K562 (cell line): ENCODE data around the gene SLC26A1. TPM values are rescaled to one million over a fixed set of nuclear protein-coding genes. Genes with fewer than 3 reads are reported as not detected.

Experiments
- ARID1B ChIP-seq: fragments of 450-650 bp; IDR thresholded peaks from 2 replicates; pipeline ENCODE4 v1.6.1; 2016; ENCODE audit warnings: antibody characterized with exemption, mild to moderate bottlenecking, inconsistent platforms
- CHCHD3 ChIP-seq: fragments of 250-450 bp; sonication (Bioruptor Pico); IDR thresholded peaks from 2 replicates; pipeline ENCODE4 v2.1.2; 2022; ENCODE audit warnings: mild to moderate bottlenecking
- FOSL1 ChIP-seq: fragments of 200-800 bp; sonication (Bioruptor generic); conservative IDR thresholded peaks from 2 replicates; pipeline ENCODE4 v1.6.1; 2016; ENCODE audit warnings: missing genetic modification characterization, missing compliant biosample characterization
- FOXM1 ChIP-seq, 2 experiments: fragments of 450-650 bp in 1 of 2; sonication (generic) in 1 of 2; formaldehyde crosslinking in 1 of 2; IDR thresholded peaks; 2 replicates each; pipeline versions ENCODE4 v1.6.1 to v1.9.0; 2017 to 2022; ENCODE audit warnings: low read depth in 2 of 2, mild to moderate bottlenecking in 2 of 2, missing genetic modification reagents in 1 of 2, moderate library complexity in 1 of 2
- GABPB1 ChIP-seq: sonication (generic); formaldehyde crosslinking; IDR thresholded peaks from 2 replicates; pipeline ENCODE4 v1.8.0; 2022; ENCODE audit warnings: mild to moderate bottlenecking, missing genetic modification reagents
- HDAC1 ChIP-seq, 2 experiments: fragments of 450-650 bp; IDR thresholded peaks; 2 replicates each; pipeline ENCODE4 v1.6.1; 2016 to 2017; ENCODE audit warnings: inconsistent platforms in 1 of 2, mild to moderate bottlenecking in 1 of 2, moderate library complexity in 1 of 2
- HMG20A ChIP-seq: fragments of 450-650 bp; formaldehyde crosslinking; conservative IDR thresholded peaks from 2 replicates; pipeline ENCODE4 v1.4.0; 2020; ENCODE audit warnings: mild to moderate bottlenecking, mixed read lengths
- KDM5B ChIP-seq: fragments of 200-600 bp; sonication (generic); IDR thresholded peaks from 2 replicates; pipeline ENCODE4 v1.6.1; 2012; ENCODE audit warnings: low read depth, mild to moderate bottlenecking, moderate library complexity, low read length, control low read depth, inconsistent platforms; ENCODE audit not compliant: insufficient replicate concordance
- MIER1 ChIP-seq: fragments of 450-650 bp; IDR thresholded peaks from 2 replicates; pipeline ENCODE4 v1.6.1; 2016; ENCODE audit warnings: antibody characterized with exemption, mild to moderate bottlenecking, low read depth
- MTA2 ChIP-seq: fragments of 450-650 bp; IDR thresholded peaks from 2 replicates; pipeline ENCODE4 v1.6.1; 2016; ENCODE audit warnings: low read depth
- NR2C1 ChIP-seq, 2 experiments: fragments of 450-650 bp; IDR thresholded peaks; 2 replicates each; pipeline ENCODE4 v1.6.1; 2017; ENCODE audit warnings: mild to moderate bottlenecking in 2 of 2, antibody characterized with exemption in 1 of 2, inconsistent platforms in 1 of 2, missing compliant biosample characterization in 1 of 2, missing genetic modification characterization in 1 of 2
- OTX1 ChIP-seq: fragments of 450-650 bp; formaldehyde crosslinking; IDR thresholded peaks from 2 replicates; pipeline ENCODE4 v1.4.0; 2022; ENCODE audit warnings: mild to moderate bottlenecking
- PHF8 ChIP-seq: fragments of 200-600 bp; sonication (generic); IDR thresholded peaks from 2 replicates; pipeline ENCODE4 v1.6.1; 2012; ENCODE audit warnings: mixed run types, mild to moderate bottlenecking, inconsistent platforms, low read length, moderate library complexity, borderline replicate concordance
- POLR2A ChIP-seq: fragments of 450-650 bp; conservative IDR thresholded peaks from 2 replicates; pipeline ENCODE4 v1.6.1; 2016
- POLR2B ChIP-seq: fragments of 450-650 bp; IDR thresholded peaks from 2 replicates; pipeline ENCODE4 v1.6.1; 2018; ENCODE audit warnings: low read depth; ENCODE audit not compliant: partially characterized antibody
- RHOXF2B ChIP-seq: fragments of 250-450 bp; sonication (Bioruptor Pico); conservative IDR thresholded peaks from 2 replicates; pipeline ENCODE4 v1.5.1; 2021
- SNIP1 ChIP-seq: fragments of 450-650 bp; IDR thresholded peaks from 2 replicates; pipeline ENCODE4 v1.7.1; 2017; ENCODE audit warnings: low read depth, mild to moderate bottlenecking
- SNRNP70 ChIP-seq: fragments of 200-400 bp; formaldehyde crosslinking; optimal IDR thresholded peaks from 2 replicates; pipeline ENCODE3; 2017; ENCODE audit warnings: low read depth, low read length
- SUPT5H ChIP-seq: fragments of 450-650 bp; IDR thresholded peaks from 2 replicates; pipeline ENCODE4 v1.6.1; 2016
- TCF7 ChIP-seq: sonication (generic); IDR thresholded peaks from 2 replicates; pipeline ENCODE4 v1.6.1; 2016; ENCODE audit warnings: antibody characterized with exemption, borderline replicate concordance
- TOE1 ChIP-seq, 2 experiments: fragments of 450-650 bp in 1 of 2; sonication (generic) in 1 of 2; formaldehyde crosslinking in 1 of 2; IDR thresholded peaks; 2 replicates each; pipeline versions ENCODE4 v1.7.1 to v1.8.0; 2016 to 2022; ENCODE audit warnings: borderline replicate concordance in 2 of 2, mild to moderate bottlenecking in 2 of 2, antibody characterized with exemption in 1 of 2, inconsistent platforms in 1 of 2, low read depth in 1 of 2, missing genetic modification reagents in 1 of 2, moderate library complexity in 1 of 2
- TRIM28 ChIP-seq: fragments of 450-650 bp; IDR thresholded peaks from 2 replicates; pipeline ENCODE4 v1.6.1; 2017
- ZC3H4 ChIP-seq: sonication (generic); formaldehyde crosslinking; IDR thresholded peaks from 2 replicates; pipeline ENCODE4 v1.9.0; 2021; ENCODE audit warnings: missing genetic modification reagents, borderline replicate concordance
- ZKSCAN3 ChIP-seq: fragments of 250-450 bp; sonication (Bioruptor Pico); IDR thresholded peaks from 2 replicates; pipeline ENCODE4 v1.4.0; 2020
- polyA plus RNA-seq, 8 experiments: library from polyadenylated mRNA; depleted of rRNA in 4 of 8; stranded (reverse) in 5 of 8; unstranded in 3 of 8; fragments of >200 nt; fragmentation: Nextera tagmentation in 2 of 8; fragmentation: Illumina TruSeq in 1 of 8; extraction: Ambion mirVana in 2 of 8; extraction: Trizol in 1 of 8; gene quantifications; 2 replicates each; pipeline versions ENCODE4 v1.2.1 to v1.2.3, GENCODE V29; 2011 to 2014; ENCODE audit warnings: inconsistent platforms in 1 of 8, missing spikeins in 1 of 8
- total RNA-seq, 7 experiments: library from RNA; depleted of rRNA in 6 of 7; stranded (reverse); fragments of >200 nt in 6 of 7; fragmentation: Illumina TruSeq in 2 of 7; extraction: Trizol in 2 of 7; gene quantifications; 2 replicates each; pipeline versions ENCODE4 v1.2.1 to v1.2.3, GENCODE V29; 2011 to 2021; ENCODE audit warnings: low replicate concordance in 1 of 7
- TF ChIP-seq, protein P1 (sequence below): fragments of 250-450 bp; sonication (Bioruptor Pico); IDR thresholded peaks from 2 replicates; pipeline ENCODE4 v1.5.0; 2021; ENCODE audit warnings: mild to moderate bottlenecking, moderate library complexity
- TF ChIP-seq, protein P2 (sequence below): fragments of 450-650 bp; IDR thresholded peaks from 2 replicates; pipeline ENCODE4 v1.6.1; 2016; ENCODE audit warnings: borderline replicate concordance

The SLC26A1 gene
- total and polyA plus RNA-seq, 9 of the 15 experiments (the other 6 are each of a cell fraction or from before 2014, with no cell fraction given) = 0.11 to 4.2 (median 0.95) TPM

DNA sequence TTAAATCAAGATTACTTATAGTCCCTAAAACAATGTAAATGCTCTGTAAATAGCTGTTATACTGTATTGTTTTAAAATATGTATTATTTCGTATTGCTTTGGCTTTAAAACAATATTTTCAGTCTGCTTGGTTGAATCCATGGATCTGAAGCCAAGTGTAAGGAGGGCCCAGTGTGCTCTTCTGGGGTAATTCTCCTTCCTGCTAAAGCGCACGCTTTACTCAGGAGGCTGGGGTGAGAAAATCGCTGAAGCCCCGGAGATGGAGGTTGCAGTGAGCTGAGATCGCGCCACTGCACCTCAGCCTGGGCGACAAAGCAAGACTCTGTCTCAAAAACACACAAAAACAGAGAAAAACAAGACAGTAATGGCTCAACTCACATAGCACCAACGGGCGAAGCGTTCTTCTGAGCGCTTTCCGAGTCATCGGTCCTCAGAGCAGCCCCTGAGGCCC lies 6.8 kb downstream of the SLC26A1 start (continued):
- TF ChIP-seq FOXM1 (IDR thresholded peaks at IDR 0.05; ENCODE audit: low read depth) = 0 out of 2 replicates have a peak, but pooled peaks have one; percentile 16
- TF ChIP-seq FOXM1 (CRISPR knock-in tag; IDR thresholded peaks at IDR 0.05; ENCODE audit: low read depth) = no peak
- TF ChIP-seq, protein P1, sequence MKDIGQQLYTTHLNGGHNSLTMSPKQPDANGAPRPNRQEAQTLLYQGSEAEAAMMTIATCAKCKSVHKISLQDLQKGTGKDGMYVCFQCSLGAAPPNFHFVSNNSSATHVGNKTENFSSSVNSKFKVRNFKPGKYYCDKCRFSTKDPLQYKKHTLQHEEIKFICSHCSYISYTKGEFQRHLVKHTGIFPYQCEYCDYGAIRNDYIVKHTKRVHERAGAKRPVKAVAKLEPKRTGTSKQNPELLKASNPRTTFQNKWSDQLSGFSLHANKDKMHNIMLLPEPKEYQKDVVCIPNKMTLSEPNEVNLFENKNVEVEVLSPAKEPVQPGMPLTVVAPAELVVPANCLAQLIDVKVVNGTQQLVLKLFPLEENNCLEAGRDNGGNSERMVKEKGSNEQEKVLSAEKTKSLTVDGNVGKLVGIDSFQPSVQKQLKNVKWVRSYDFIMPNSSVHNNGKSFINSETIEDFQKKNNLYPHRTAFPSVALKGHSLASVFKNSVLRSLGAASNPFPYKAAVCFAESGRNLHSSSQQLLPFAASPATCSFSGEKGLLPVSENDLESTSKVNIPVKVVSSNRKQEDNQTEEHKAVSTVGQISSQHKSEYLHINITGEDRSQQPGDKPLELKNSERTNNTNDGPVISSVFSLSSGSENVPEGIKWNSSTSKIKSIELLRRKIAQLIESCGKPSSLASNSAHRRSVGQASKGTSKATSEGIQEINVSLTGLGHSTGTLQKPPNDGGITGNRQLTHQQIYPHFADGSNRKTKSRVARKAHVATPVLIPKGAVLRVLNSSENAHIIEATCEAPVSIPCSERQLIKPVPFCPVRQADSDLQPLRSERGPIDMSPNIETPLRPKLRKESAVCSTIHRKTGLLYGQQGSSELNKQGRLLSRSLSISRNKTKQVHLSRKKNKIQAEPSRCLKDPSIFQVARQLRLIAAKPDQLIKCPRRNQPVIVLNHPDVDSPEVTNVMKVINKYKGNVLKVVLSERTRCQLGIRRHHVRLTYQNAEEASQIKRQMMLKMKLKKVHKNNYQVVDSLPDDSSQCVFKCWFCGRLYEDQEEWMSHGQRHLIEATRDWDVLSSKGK = no peak
- TF ChIP-seq MIER1 = 0 out of 2 replicates have a peak, but pooled peaks have one; percentile 31
- peak; percentile 5; the same call in 1 of the 2 replicates for TF ChIP-seq NR2C1 (IDR thresholded peaks at IDR 0.05)
- no peak for TF ChIP-seq NR2C1 (tag; IDR thresholded peaks at IDR 0.05)
- no peak for TF ChIP-seq MTA2
- TF ChIP-seq CHCHD3 (CRISPR knock-in tag) = no peak
- 0 out of 2 replicates have a peak, but pooled peaks have one; percentile 32 for TF ChIP-seq TRIM28
- TF ChIP-seq ARID1B = peak; percentile 19; the same call in 1 of the 2 replicates
- TF ChIP-seq TCF7 = no peak
- peak in 1 of 2 experiments; percentile 72; a peak in 2 of 4 replicates for TF ChIP-seq HDAC1 (IDR thresholded peaks at IDR 0.05)
- TF ChIP-seq SNRNP70 = no peak
- TF ChIP-seq KDM5B = peak; percentile 78
- TF ChIP-seq RHOXF2B (CRISPR knock-in tag) = no peak
- no peak for TF ChIP-seq FOSL1
- TF ChIP-seq GABPB1 (CRISPR knock-in tag) = peak; percentile 53; the same call in 1 of the 2 replicates
- TF ChIP-seq, protein P2, sequence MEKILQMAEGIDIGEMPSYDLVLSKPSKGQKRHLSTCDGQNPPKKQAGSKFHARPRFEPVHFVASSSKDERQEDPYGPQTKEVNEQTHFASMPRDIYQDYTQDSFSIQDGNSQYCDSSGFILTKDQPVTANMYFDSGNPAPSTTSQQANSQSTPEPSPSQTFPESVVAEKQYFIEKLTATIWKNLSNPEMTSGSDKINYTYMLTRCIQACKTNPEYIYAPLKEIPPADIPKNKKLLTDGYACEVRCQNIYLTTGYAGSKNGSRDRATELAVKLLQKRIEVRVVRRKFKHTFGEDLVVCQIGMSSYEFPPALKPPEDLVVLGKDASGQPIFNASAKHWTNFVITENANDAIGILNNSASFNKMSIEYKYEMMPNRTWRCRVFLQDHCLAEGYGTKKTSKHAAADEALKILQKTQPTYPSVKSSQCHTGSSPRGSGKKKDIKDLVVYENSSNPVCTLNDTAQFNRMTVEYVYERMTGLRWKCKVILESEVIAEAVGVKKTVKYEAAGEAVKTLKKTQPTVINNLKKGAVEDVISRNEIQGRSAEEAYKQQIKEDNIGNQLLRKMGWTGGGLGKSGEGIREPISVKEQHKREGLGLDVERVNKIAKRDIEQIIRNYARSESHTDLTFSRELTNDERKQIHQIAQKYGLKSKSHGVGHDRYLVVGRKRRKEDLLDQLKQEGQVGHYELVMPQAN = peak; percentile 62; the same call in 1 of the 2 replicates
- TF ChIP-seq TOE1 (IDR thresholded peaks at IDR 0.05; ENCODE audit: borderline replicate concordance) = peak; percentile 41; the same call in 1 of the 2 replicates
- TF ChIP-seq TOE1 (CRISPR knock-in tag; IDR thresholded peaks at IDR 0.05; ENCODE audit: borderline replicate concordance, low read depth) = no peak
- TF ChIP-seq HMG20A (CRISPR knock-in tag) = no peak
- peak; percentile 70 for TF ChIP-seq POLR2B
- no peak for TF ChIP-seq ZKSCAN3
- peak; percentile 66; the same call in 1 of the 2 replicates for TF ChIP-seq PHF8
- peak; percentile 83 for TF ChIP-seq SUPT5H
- no peak for TF ChIP-seq SNIP1
- no peak for TF ChIP-seq ZC3H4 (CRISPR knock-in tag)
- no peak for TF ChIP-seq OTX1 (CRISPR knock-in tag)
- peak; percentile 82 for TF ChIP-seq POLR2A
